Loucy (cell line): Measurements from ENCODE around the gene ATP8A1.

ENCODE experiments used
- CTCF ChIP-seq: fragments of 200-600 bp; sonication (generic); conservative IDR thresholded peaks from 2 replicates; pipeline ENCODE4 v1.5.1; 2014; ENCODE audit warnings: mild to moderate bottlenecking, antibody characterized with exemption, low read length
- EZH2phosphoT487 ChIP-seq: fragments of 200-600 bp; IDR thresholded peaks from 2 replicates; pipeline ENCODE4 v1.6.1; 2018; ENCODE audit warnings: antibody characterized with exemption, mild to moderate bottlenecking, moderate library complexity, borderline replicate concordance

DNA sequence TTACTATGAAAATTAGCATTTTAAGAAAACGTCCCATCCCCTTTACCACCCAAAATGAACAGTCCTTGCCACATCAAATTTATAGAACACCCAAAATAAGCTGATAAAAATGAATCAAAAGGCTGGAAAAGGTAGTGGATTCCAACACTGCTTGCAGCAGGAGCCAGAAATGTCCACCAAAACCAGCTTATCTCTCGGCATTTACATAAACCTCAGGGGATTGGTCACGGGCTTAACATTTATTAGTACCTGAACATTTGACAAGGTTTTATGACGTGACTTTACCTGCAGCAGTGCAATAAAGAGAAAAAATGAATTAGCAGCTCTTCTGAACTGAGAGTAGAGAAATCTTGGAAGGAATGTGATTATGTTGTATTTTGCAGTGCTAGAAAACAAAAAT is 31.6 kb downstream of the ATP8A1 start:
- TF ChIP-seq CTCF (no peak), EZH2phosphoT487 (no peak)
